MCF 10A (cell line): Measurements from ENCODE around the gene LRMDA. TPM values are rescaled to one million over a fixed set of nuclear protein-coding genes. Genes with fewer than 3 reads are reported as not detected.

Experiments used
- BruUV-seq: library from RNA; stranded (reverse); fragments of 400-500 nt; replicated peaks from 2 replicates; lab custom pipeline; 2021; lab: Mats Ljungman, UMichigan
- CTCF ChIA-PET: fragments of 300-600 bp; sonication (Branson Sonifier 250); formaldehyde crosslinking; extraction: SDS; loops from one replicate; lab custom pipeline; 2021; ENCODE audit warnings: antibody characterized with exemption, inconsistent platforms; lab: Yijun Ruan, JAX
- POLR2A ChIA-PET: fragments of 300-600, 350-650 bp; sonication (Branson Sonifier 250); formaldehyde crosslinking; extraction: SDS; loops from one replicate; lab custom pipeline; 2020; ENCODE audit warnings: antibody characterized with exemption, inconsistent platforms; lab: Yijun Ruan, JAX
- DNase-seq: peaks from one replicate; pipeline ENCODE4 v3.0.0-alpha.2; 2018; ENCODE audit not compliant: unreplicated experiment
- H3K27ac Mint-ChIP-seq: one replicate; pipeline ENCODE4 v1.8.0; 2022; ENCODE audit warnings: mild to moderate bottlenecking, low read depth, mixed read lengths; ENCODE audit not compliant: unreplicated experiment
- H3K27me3 Mint-ChIP-seq: one replicate; pipeline ENCODE4 v1.8.0; 2022; ENCODE audit warnings: mixed read lengths; ENCODE audit not compliant: insufficient read depth, unreplicated experiment
- H3K36me3 Mint-ChIP-seq: one replicate; pipeline ENCODE4 v1.8.0; 2022; ENCODE audit warnings: mild to moderate bottlenecking, moderate library complexity, mixed read lengths; ENCODE audit not compliant: insufficient read depth, unreplicated experiment
- H3K4me1 Mint-ChIP-seq: one replicate; pipeline ENCODE4 v1.8.0; 2022; ENCODE audit warnings: mixed read lengths; ENCODE audit not compliant: insufficient read depth, unreplicated experiment
- H3K4me3 Mint-ChIP-seq: one replicate; pipeline ENCODE4 v1.8.0; 2022; ENCODE audit warnings: mild to moderate bottlenecking, moderate library complexity, mixed read lengths; ENCODE audit not compliant: unreplicated experiment
- H3K9me3 Mint-ChIP-seq: one replicate; pipeline ENCODE4 v1.8.0; 2022; ENCODE audit warnings: mixed read lengths; ENCODE audit not compliant: unreplicated experiment
- CTCF ChIP-seq: fragments of 200-600 bp; IDR thresholded peaks from one replicate; pipeline ENCODE4 v1.8.0; 2022; ENCODE audit warnings: antibody characterized with exemption, mild to moderate bottlenecking; ENCODE audit not compliant: unreplicated experiment
- intact Hi-C: fragments of 100-400 bp; cut with micrococcal nuclease; formaldehyde crosslinking; loops from 2 replicates; pipeline ENCODE4 v1.14.1; 2022
- total RNA-seq: library from RNA; stranded (reverse); gene quantifications from 2 replicates; pipeline ENCODE4 v1.2.3, GENCODE V29; 2022

The LRMDA gene
- total RNA-seq, 1 experiment from 2014 or later = not detected

- no peak overlapping the region for H3K27ac Mint-ChIP-seq
- no peaks in the 10 kb centered on the region for H3K36me3 Mint-ChIP-seq
- H3K4me1 Mint-ChIP-seq = no peaks in the 10 kb centered on the region
- CTCF ChIA-PET = interaction anchor here (0.7 kb wide), 1 partner anchor 73 kb away, joined by 3 read pairs; no protein-coding TSS in a partner anchor
- peaks cover 7% of the 10 kb centered on the region for H3K9me3 Mint-ChIP-seq
- intact Hi-C loops = no loop called here
- DNase-seq = no peak
- H3K27me3 Mint-ChIP-seq = no peaks in the 10 kb centered on the region
- TF ChIP-seq CTCF = no peak
- no TSS peak for BruUV-seq
- H3K4me3 Mint-ChIP-seq = no peak overlapping the region
- POLR2A ChIA-PET = no interaction called here
Measured at GRCh38 chr10:75739414-75740143, 308.2 kb downstream of the LRMDA start.

- no peak overlapping the region for H3K27ac Mint-ChIP-seq
- no peak overlapping the region for H3K4me3 Mint-ChIP-seq
- H3K27me3 Mint-ChIP-seq = no peaks in the 10 kb centered on the region
- intact Hi-C loops = no loop called here
- CTCF ChIA-PET = no interaction called here
- no peaks in the 10 kb centered on the region for H3K36me3 Mint-ChIP-seq
- peaks cover 7% of the 10 kb centered on the region for H3K9me3 Mint-ChIP-seq
- DNase-seq = no peak
- BruUV-seq = no TSS peak
- TF ChIP-seq CTCF = no peak
- POLR2A ChIA-PET = no interaction called here
- no peaks in the 10 kb centered on the region for H3K4me1 Mint-ChIP-seq
Measured at GRCh38 chr10:75740541-75740940, 309.1 kb downstream of the LRMDA start.

- CTCF ChIA-PET = no interaction called here
- Mint-ChIP-seq H3K4me3 (no peak overlapping the region), H3K4me1 (no peaks in the 10 kb centered on the region), H3K36me3 (no peaks in the 10 kb centered on the region), H3K9me3 (peaks cover 7% of the 10 kb centered on the region), H3K27ac (no peak overlapping the region), H3K27me3 (no peaks in the 10 kb centered on the region)
- intact Hi-C loops = no loop called here
- TF ChIP-seq CTCF = no peak
- POLR2A ChIA-PET = no interaction called here
- DNase-seq = no peak
- BruUV-seq = no TSS peak
Measured at GRCh38 chr10:75742355-75742754, 310.9 kb downstream of the LRMDA start.

- Mint-ChIP-seq H3K27ac (no peak overlapping the region), H3K36me3 (no peaks in the 10 kb centered on the region)
- POLR2A ChIA-PET = no interaction called here
Measured at GRCh38 chr10:75743291-75743778, 311.9 kb downstream of the LRMDA start.

More at GRCh38 chr10:75743291-75743778, 311.9 kb downstream of the LRMDA start:
- Mint-ChIP-seq H3K4me3 (no peak overlapping the region), H3K9me3 (peaks cover 7% of the 10 kb centered on the region), H3K4me1 (no peaks in the 10 kb centered on the region), H3K27me3 (no peaks in the 10 kb centered on the region)
- CTCF ChIA-PET = interaction anchor here (1.0 kb wide), 1 partner anchor 315 kb away, joined by 3 read pairs; no protein-coding TSS in a partner anchor
- no peak for DNase-seq
- intact Hi-C loops = no loop called here
- BruUV-seq = no TSS peak
- TF ChIP-seq CTCF = no peak
